T-helper 2 cell (primary cell): ENCODE results near the gene ZNF71.
A peak's percentile ranks its signal among the peaks of the same experiment; 100 is the strongest.

Source experiments
- DNase-seq, 5 experiments: peaks; one replicate each; pipeline versions ENCODE4 v3.0.0 to v3.0.0-alpha.2; 2012 to 2022
- total RNA-seq, 2 donors: gene quantifications; one replicate each; lab custom pipeline; 2026; lab: John Stamatoyannopoulos, UW

The ZNF71 gene
- 3.1 to 10.4 reads per million in 2 donors for total RNA-seq

DNA sequence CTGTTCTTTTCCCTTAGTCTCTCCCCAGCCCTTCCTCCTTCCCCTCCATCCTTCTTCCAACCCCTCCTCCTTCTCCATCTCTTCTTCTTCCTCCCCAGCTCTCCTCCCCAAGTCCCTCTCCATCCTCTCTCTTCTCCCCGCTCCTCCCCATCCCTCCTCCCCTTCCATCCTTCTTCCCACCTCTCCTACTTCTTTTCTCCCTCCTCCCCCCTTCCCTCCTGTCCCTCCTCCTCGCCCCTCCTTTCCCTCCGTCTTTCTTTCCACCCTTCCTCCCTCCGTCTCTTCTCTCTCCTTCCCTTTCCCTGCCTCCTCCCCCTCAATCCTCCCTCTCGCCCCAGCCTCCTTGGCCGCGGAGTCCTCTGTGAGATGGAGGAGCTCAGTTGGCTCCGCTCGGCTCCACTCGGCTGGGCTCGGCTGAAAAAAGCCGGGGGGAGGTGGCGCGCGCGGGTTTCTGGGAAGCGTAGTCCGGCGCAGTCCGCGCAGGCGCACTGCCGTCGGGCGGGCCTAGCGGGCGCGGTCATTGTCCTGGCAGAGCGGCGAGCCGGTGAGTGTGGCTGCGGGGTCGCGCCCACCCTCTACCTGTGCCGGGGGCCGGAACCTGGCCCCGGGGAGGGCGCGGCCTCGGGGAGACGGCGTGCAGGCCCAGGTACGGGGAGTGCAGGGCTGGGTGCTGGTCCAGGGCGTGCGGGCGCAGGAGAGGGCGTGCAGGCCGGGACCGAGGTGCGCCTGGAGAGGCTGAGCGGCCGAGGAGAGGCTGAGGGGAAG is at the start of gene ZNF71:
ZNF71 (plus strand) TSS at position 520 of the 765 bp plus-strand sequence. CDS start 6,257 bp downstream, outside the sequence.
- DNase-seq = peak; percentile 64 to 89 (median 80)

DNA sequence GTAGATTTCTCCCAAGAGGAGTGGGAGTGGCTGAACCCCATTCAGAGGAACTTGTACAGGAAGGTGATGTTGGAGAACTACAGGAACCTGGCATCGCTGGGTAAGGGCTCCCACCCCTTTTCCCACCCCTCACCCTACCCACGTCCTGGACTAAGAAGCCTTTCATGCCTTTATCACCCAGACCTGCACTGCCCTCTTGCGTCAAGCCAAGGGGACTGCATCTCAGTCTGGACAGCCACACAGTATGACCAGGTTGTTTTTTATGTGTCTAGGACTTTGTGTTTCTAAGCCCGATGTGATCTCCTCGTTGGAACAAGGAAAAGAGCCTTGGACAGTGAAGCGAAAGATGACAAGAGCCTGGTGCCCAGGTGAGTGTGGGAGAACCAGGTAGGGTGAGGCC is 47.6 kb upstream of the ZNF71 start:
- no peak for DNase-seq

- DNase-seq = no peak
These were observed 40.7 kb upstream of the ZNF71 start for GRCh38 chr19:56554272-56554869.

DNA sequence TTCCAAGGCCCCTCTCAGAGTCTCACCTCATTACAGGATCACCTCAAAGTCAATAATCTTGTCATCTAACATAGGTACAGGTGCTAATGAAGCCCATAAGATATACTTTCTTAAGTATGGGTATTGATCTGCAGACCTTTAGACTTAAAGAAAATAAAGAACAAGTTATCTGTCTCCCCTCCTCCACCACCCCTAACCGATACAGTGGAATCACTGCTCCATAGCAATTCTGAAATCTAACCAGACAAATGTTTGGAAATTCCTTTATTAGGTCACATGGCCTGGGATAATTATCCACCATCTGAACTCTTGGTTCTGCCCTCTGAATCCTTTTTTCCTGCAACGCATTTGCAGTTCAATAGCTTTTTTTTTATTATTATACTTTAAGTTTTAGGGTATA is 32.3 kb upstream of the ZNF71 start:
- no peak for DNase-seq

DNA sequence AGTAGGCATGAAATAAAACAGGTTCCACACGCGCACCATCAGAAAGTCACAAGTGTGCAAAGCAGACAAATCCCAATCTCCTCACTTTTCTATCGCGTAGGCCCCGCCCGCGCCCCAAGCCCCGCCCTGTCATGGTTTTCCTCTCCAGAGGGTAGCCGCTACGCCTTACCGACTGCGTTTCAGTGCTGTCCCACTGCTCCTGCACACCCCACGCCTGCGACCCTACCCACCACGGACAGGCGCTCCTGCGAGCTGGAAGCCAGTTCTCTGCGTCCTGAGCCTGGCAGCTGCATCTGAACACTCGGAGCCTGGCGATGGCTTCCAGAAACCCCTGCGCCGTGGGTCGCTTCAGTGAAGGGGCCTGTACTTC is 28.2 kb upstream of the ZNF71 start:
- peak in 2 of 5 experiments; percentile 10 to 11 for DNase-seq

- peak; percentile 56 to 91 (median 79) for DNase-seq
These were observed 27.6 kb upstream of the ZNF71 start, which contains the start of gene ZNF470 for GRCh38 chr19:56567274-56568120. ZNF470 (plus strand) TSS chr19:56567468; CDS start chr19:56570312, 2,844 bp downstream.

GRCh38 chr19:56572589-56572988 is 22.5 kb upstream of the ZNF71 start:
- DNase-seq = no peak

- no peak for DNase-seq
These were observed 21.2 kb upstream of the ZNF71 start for GRCh38 chr19:56573914-56574313.

DNA sequence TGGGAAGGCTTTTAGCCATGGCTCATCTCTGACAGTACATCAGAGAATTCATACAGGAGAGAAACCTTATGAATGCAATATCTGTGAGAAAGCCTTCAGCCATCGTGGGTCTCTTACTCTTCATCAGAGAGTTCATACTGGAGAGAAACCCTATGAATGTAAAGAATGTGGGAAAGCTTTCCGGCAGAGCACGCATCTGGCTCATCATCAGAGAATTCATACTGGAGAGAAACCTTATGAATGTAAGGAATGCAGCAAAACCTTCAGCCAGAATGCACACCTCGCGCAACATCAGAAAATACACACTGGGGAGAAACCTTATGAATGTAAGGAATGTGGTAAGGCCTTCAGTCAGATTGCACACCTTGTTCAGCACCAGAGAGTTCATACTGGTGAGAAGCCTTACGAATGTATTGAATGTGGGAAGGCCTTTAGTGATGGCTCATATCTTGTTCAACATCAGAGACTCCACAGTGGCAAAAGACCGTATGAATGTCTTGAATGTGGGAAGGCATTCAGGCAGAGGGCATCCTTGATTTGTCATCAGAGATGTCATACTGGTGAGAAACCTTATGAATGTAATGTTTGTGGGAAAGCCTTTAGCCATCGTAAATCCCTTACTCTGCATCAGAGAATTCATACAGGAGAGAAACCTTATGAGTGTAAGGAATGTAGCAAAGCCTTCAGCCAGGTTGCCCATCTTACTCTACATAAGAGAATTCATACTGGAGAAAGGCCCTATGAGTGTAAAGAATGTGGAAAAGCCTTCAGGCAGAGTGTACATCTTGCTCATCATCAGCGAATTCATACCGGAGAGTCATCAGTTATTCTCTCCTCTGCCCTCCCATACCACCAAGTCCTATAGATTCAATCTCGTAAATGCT is 17.1 kb upstream of the ZNF71 start:
- DNase-seq = no peak

DNA sequence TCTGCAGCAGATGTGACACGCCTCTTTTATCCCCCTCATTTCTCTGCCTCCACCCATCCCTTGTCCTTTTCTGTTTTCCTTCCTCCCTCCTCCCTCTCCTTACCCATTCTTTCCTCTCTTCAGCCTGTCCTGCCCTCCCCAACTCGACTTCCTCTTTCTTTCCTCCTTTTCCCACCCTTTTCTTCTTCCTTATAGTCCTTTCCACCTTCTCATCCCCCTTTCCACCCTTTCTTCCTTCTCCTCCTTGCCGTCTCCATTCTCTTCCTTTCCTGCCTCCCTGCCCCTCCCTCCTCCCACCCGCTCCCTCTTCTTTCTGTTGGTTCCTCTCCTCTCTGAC is 688 bp upstream of the ZNF71 start:
- no peak for DNase-seq

DNA sequence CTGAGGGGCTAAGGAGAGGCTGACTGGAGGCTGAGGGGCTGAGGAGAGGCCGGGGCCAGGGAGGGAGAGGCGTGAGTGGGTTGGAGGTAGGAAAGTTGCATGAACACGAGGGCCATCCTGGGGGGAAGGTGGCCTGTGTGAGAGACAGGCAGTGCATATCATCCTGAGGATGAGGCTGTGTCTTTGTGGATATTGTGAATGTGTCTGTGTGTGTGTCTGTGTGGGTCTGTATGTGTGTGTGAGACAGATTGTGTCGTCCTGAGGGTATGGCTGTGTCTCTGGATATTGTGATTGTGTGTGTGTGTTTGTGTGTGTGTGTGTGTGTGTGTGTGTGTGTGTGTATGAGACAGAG is 422 bp downstream of the ZNF71 start:
- DNase-seq = no peak

- no peak for DNase-seq
These were observed 1.6 kb downstream of the ZNF71 start for GRCh38 chr19:56596676-56597075.

DNA sequence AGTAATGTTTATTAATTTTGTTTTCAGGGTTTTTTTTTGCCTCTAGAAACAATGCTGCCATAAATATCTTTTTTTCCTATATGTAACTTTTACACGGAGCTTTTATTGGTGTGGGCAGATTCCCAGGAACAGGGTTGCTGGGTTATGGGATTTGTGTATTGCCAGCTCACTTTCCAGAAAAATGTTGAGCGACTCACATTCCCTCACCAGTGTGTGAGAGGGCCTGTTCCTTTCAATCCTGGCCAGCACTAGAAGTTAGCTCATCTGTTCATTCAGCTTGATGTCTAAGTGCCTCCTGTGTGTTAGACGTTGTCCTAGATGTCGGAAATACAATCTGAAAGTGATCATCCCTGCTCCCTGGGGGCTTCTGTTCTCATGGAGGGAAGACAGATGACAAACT is 2.6 kb downstream of the ZNF71 start:
- DNase-seq = no peak

- DNase-seq = no peak
These were observed 6.3 kb downstream of the ZNF71 start for GRCh38 chr19:56601375-56601774.

DNA sequence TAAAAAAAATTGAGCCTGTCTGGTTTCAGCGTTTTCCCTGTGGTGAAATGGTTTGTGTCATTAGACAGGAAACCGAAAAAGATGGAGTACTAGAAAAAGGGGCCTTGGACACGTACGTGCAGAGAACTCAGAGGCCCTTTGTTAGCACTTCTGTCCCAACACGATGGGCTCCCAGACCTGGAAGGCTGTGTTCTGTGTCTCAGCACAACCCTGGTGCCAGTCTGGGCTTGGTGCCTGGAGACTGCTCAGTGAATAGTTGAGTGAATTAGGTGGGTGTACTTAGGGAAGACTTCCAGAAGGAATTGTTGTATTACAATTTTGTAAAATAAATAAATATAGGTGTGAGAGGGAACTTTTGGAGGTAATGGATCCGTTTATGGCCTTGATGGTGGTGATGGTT is 8.7 kb downstream of the ZNF71 start:
- DNase-seq = no peak

GRCh38 chr19:56608274-56608964 is 13.3 kb downstream of the ZNF71 start:
- no peak for DNase-seq

- no peak for DNase-seq
These were observed 16.2 kb downstream of the ZNF71 start for GRCh38 chr19:56611288-56611687.

DNA sequence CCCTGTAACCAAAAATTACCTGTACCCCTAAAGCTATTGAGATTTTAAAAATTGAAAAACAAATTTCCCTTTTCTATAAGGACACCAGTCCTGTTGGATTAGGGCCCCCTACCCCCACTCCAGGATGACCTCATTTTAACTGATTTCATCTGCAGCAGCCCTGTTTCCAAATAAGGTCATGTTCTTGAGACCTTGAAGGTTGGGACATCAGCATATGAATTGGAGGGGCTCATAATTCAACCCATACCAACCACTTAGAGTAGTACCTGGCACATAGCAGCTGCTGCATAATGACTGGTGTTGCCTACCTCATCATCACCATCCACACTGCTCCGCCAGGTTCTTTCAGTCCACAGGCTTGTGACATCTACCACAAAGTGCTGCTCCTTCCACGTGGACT is 17.6 kb downstream of the ZNF71 start:
- DNase-seq = no peak

DNA sequence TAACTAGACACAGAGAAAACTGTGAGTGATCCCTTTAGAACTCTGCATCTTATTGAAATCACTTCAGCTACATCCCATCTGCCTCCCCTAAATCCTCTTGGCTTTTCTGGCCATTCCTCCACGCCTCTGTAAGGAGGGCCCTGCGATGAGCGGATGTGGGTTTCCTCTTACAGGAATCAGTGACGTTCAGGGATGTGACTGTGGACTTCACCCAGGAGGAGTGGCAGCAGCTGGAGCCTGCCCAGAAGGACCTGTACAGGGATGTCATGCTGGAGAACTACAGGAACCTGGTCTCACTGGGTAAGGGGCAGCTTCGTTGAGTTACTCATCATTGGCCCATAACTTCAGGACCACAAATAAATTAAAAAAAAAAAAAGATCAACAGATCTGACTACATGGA is 18.5 kb downstream of the ZNF71 start:
- DNase-seq = no peak

GRCh38 chr19:56617531-56617930 is 22.4 kb downstream of the ZNF71 start:
- DNase-seq = no peak

GRCh38 chr19:56619121-56619520 is 24.0 kb downstream of the ZNF71 start:
- no peak for DNase-seq

DNA sequence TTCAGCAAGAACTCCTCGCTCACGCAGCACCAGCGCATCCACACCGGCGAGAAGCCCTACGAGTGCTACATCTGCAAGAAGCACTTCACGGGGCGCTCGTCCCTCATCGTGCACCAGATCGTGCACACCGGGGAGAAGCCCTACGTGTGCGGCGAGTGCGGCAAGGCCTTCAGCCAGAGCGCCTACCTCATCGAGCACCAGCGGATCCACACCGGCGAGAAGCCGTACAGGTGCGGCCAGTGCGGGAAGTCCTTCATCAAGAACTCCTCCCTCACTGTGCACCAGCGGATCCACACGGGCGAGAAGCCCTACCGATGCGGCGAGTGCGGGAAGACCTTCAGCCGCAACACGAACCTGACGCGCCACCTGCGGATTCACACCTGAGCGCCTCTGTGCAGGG is 27.3 kb downstream of the ZNF71 start:
- DNase-seq = no peak
